GM06990 (cell line): ENCODE data around the gene PDE8B.
"Not testable (repeated sequence)": the region's sequence is repeated elsewhere in the genome, so short reads cannot be mapped to it uniquely, and the experiment has no call there.

Experiments
- DNase-seq: peaks from one replicate; pipeline ENCODE4 v3.0.0-alpha.2; 2011; ENCODE audit not compliant: insufficient read length; ENCODE audit errors: extremely low read depth
- H3K27me3 ChIP-seq: replicated peaks from 2 replicates; pipeline ENCODE4 v1.6.0; 2011; ENCODE audit warnings: low read length; ENCODE audit not compliant: control insufficient read depth, insufficient read depth
- H3K36me3 ChIP-seq: 2 replicates; pipeline ENCODE4 v1.5.1; 2011; ENCODE audit warnings: low read length; ENCODE audit not compliant: control insufficient read depth, insufficient read depth
- H3K4me3 ChIP-seq: replicated peaks from 2 replicates; pipeline ENCODE4 v1.5.1; 2011; ENCODE audit warnings: low read depth, mild to moderate bottlenecking, control low read depth, low read length
- TF ChIP-seq, protein P1 (sequence below): IDR thresholded peaks from 2 replicates; pipeline ENCODE4 v1.5.1; 2011; ENCODE audit warnings: low read length, control low read depth, mild to moderate bottlenecking, inconsistent platforms; ENCODE audit not compliant: insufficient read depth, poor library complexity, severe bottlenecking

The PDE8B gene

DNA sequence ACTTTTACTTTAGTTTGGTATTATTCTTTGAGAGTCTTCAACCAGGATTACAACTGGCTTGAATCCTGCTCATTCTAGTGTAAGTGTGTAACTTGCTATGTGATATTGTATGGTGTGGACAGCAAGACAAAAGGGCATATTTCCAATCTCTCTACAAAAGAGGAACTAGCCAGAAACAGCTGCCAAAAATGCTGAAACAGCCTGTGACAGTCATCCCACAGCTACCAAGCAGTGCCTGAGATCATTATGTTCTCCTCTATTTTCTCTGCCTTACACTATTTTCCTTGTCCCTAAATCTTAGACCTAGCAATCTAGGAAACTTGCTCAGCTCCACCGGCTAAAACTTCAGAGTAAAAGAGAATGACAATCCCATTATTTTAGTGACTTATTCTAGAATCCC, 238.8 kb downstream of the PDE8B start:
- Histone ChIP-seq H3K4me3 (no peak overlapping the region), H3K36me3 (peaks cover 7% of the 10 kb centered on the region), H3K27me3 (no peaks in the 10 kb centered on the region)
- TF ChIP-seq, protein P1, sequence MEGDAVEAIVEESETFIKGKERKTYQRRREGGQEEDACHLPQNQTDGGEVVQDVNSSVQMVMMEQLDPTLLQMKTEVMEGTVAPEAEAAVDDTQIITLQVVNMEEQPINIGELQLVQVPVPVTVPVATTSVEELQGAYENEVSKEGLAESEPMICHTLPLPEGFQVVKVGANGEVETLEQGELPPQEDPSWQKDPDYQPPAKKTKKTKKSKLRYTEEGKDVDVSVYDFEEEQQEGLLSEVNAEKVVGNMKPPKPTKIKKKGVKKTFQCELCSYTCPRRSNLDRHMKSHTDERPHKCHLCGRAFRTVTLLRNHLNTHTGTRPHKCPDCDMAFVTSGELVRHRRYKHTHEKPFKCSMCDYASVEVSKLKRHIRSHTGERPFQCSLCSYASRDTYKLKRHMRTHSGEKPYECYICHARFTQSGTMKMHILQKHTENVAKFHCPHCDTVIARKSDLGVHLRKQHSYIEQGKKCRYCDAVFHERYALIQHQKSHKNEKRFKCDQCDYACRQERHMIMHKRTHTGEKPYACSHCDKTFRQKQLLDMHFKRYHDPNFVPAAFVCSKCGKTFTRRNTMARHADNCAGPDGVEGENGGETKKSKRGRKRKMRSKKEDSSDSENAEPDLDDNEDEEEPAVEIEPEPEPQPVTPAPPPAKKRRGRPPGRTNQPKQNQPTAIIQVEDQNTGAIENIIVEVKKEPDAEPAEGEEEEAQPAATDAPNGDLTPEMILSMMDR: no peak
- DNase-seq: no peak

DNA sequence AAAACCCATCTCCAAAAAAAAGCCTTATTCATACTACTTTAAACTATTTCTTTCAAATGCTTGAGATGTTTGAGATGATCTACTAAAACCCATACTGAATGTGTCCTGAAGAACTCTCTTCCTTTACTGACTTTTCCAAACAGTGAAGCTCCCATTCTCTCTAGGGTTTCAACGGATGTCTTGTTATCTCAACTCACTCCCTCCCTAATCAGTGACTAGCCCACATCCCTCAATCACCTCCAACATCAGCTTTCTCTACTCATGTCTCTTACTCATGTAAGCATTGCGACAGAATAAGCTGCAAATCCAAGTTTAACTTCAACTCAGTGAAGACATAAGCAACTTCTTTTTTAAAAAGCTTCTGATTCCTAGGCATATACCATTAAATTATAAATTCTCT, 239.5 kb downstream of the PDE8B start:
- Histone ChIP-seq H3K4me3 (no peak overlapping the region), H3K27me3 (no peaks in the 10 kb centered on the region), H3K36me3 (peaks cover 7% of the 10 kb centered on the region)
- DNase-seq: no peak
- TF ChIP-seq, protein P1: no peak

DNA sequence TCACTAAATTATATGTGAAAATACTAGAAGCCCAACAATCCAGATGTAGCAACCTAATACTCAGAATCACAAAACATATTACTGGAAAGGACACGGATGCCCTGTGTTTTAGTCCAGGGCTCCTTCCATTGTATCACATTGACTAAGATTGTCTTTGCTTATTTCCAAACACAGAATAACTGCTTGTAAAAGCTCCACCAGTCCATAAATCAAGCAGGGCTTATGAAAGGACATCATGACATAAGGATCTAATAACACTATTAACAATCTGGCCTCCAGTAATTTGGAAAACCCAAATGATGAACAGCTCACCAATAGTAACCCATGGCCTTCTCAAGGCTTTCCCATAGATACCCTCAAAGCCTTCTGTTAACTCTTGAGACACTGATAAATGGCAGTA, 241.9 kb downstream of the PDE8B start:
- TF ChIP-seq, protein P1: no peak
- DNase-seq: no peak
- H3K27me3 ChIP-seq: no peaks in the 10 kb centered on the region
- H3K4me3 ChIP-seq: no peak overlapping the region
- peaks cover 7% of the 10 kb centered on the region for H3K36me3 ChIP-seq

DNA sequence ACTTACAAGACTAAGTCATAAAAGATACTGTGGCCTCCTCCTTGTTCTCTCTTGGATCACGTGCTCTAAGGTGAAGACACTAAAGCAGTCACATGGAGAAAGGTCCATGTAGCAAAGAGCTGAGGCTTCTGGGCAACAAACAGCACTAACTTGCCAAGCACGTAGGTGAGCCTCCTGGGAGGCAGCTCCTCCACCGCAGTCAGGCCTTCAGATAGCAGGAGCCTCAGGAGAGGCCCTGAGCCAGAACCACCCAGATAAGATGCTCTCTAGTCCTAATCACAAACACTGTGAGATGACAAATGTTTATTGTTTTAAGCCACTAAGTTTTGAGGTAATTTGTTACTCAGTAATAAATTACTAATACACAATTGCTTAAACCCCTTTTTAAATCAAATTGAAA, 243.6 kb downstream of the PDE8B start:
- peaks cover under 1% of the 10 kb centered on the region; the same call in 1 of the 2 replicates for H3K36me3 ChIP-seq
- H3K27me3 ChIP-seq: no peaks in the 10 kb centered on the region
- TF ChIP-seq, protein P1: no peak
- H3K4me3 ChIP-seq: no peak overlapping the region
- DNase-seq: no peak

DNA sequence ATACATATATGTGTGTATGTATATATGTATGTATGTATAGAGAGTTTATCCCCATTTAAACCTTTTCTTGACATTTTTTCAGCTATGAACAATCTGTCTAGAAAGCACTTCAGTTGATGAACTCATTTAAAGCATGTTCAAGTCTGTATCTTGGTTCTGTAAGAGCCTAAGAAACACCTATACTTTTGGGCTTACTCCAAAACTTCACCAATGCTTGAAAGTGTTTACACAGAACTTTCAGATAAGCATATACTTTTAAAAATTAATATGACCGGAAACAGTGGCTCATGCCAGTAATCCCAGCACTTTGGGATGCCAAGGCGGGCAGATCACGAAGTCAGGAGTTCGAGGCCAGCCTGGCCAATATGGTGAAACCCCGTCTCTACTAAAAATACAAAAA, 250.8 kb downstream of the PDE8B start:
- H3K27me3 ChIP-seq: no peaks in the 10 kb centered on the region
- no peak for DNase-seq
- TF ChIP-seq, protein P1: no peak
- no peak overlapping the region for H3K4me3 ChIP-seq
- H3K36me3 ChIP-seq: no peaks in the 10 kb centered on the region

DNA sequence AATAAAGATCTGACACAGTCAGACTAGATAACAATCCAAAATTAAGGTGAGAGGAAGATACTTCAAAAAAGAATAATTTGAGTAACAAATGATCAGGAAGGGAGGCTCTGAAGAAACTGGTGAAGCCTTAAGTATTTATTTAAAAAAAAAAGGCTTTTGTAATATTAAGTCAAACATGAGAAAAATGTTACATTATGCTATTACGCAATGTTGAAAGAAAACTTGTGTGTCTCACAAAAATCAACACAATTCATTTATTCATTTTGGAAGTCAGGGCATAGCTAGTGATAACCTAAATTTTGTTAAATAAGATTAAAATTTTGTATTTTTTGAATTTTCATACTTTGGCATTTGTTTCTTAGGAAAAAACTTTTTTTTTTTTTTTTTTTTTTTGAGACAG, 253.4 kb downstream of the PDE8B start:
- Histone ChIP-seq H3K4me3 (no peak overlapping the region), H3K36me3 (no peaks in the 10 kb centered on the region), H3K27me3 (no peaks in the 10 kb centered on the region)
- TF ChIP-seq, protein P1: no peak
- no peak for DNase-seq

DNA sequence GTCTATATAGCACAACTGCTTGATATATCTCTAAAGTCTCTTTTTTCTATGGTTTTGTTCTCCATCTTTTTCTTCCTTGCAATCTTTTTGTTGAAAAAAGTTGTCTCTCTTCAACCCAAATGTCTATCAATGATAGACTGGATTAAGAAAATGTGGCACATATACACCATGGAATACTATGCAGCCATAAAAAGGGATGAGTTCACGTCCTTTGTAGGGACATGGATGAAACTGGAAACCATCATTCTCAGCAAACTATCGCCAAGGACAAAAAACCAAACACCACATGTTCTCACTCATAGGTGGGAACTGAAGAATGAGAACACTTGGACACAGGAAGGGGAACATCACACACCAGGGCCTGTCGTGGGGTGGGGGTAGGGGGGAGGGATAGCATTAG, 258.4 kb downstream of the PDE8B start:
- not testable (repeated sequence) for H3K27me3 ChIP-seq, DNase-seq, H3K4me3 ChIP-seq, H3K36me3 ChIP-seq

DNA sequence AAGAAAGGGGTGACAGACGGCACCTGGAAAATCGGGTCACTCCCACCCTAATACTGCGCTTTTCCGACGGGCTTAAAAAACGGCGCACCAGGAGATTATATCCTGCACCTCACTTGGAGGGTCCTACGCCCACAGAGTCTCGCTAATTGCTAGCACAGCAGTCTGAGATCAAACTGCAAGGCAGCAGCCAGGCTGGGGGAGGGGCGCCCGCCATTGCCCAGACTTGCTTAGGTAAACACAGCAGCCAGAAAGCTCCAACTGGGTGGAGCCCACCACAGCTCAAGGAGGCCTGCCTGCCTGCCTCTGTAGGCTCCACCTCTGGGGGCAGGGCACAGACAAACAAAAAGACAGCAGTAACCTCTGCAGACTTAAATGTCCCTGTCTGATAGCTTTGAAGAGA, 264.6 kb downstream of the PDE8B start:
- DNase-seq, H3K36me3 ChIP-seq, H3K4me3 ChIP-seq, H3K27me3 ChIP-seq: not testable (repeated sequence)
